Gastrocnemius medialis (tissue), 4 donors: ENCODE measurements around the gene ESAM. TPM values are rescaled to one million over a fixed set of nuclear protein-coding genes. Genes with fewer than 3 reads are reported as not detected.

Experiments
- ATAC-seq, 2 donors: fragments of 150-250 bp; one replicate each; pipeline ENCODE4 v1.9.1; 2016
- DNase-seq, 2 donors: peaks; one replicate each; pipeline ENCODE4 v3.0.0-alpha.2; 2019
- H3K27ac ChIP-seq, 4 donors: fragments of 200-600 bp; sonication (generic); 1 replicate in 1 of 4; 2 replicates in 3 of 4; pipeline ENCODE4 v1.5.1; 2016 to 2018; ENCODE audit warnings: mild to moderate bottlenecking in 2 of 4, moderate library complexity in 1 of 4
- H3K27me3 ChIP-seq, 3 donors: fragments of 200-600 bp; sonication (generic) in 2 of 3; 1 replicate in 1 of 3; 2 replicates in 2 of 3; pipeline versions ENCODE4 v1.5.1 to v1.6.0; 2016 to 2019; ENCODE audit warnings: mild to moderate bottlenecking in 1 of 3, moderate library complexity in 1 of 3
- H3K36me3 ChIP-seq, 2 donors: fragments of 200-600 bp; sonication (generic) in 1 of 2; one replicate each; pipeline ENCODE4 v1.5.1; 2017 to 2018
- H3K4me1 ChIP-seq, 2 donors: fragments of 200-600 bp; sonication (generic) in 1 of 2; one replicate each; pipeline ENCODE4 v1.5.1; 2016 to 2017; ENCODE audit warnings: mild to moderate bottlenecking in 2 of 2
- H3K4me3 ChIP-seq, 4 donors: fragments of 200-600 bp; sonication (generic) in 3 of 4; 1 replicate in 1 of 4; 2 replicates in 3 of 4; pipeline ENCODE4 v1.5.1; 2016 to 2019; ENCODE audit warnings: mild to moderate bottlenecking in 2 of 4
- H3K9me3 ChIP-seq, 3 donors: fragments of 200-600 bp; sonication (generic) in 2 of 3; 1 replicate in 1 of 3; 2 replicates in 2 of 3; pipeline ENCODE4 v1.5.1; 2016 to 2019
- POLR2A ChIP-seq, 2 donors: fragments of 450-650 bp; IDR thresholded peaks; one replicate each; pipeline ENCODE4 v1.6.1; 2017; ENCODE audit warnings: antibody characterized with exemption in 2 of 2, mild to moderate bottlenecking in 2 of 2, moderate library complexity in 2 of 2
- in situ Hi-C, 4 donors: fragments of 200-750 bp; cut with MboI; loops; one replicate each; pipeline versions ENCODE4 v1.15.0 to v1.8.0; 2017; ENCODE audit warnings: low sequenced_read_pairs in 4 of 4
- intact Hi-C: fragments of 100-400 bp; cut with DNase I; formaldehyde crosslinking; loops from one replicate; pipeline ENCODE4 v1.15.1; 2023; ENCODE audit warnings: low total_unique reads
- total RNA-seq, 4 donors: library from RNA; depleted of rRNA; stranded (reverse); fragments of >200 nt; gene quantifications; one replicate each; pipeline versions ENCODE4 v1.1.0 to v1.2.3, GENCODE V29; 2016
- TF ChIP-seq, protein P1 (sequence below), 5 experiments: fragments of 450-650 bp in 3 of 5; fragments of 200-600 bp in 2 of 5; sonication (generic) in 2 of 5; IDR thresholded peaks in 4 of 5; conservative IDR thresholded peaks in 1 of 5; 1 replicate in 4 of 5; 2 replicates in 1 of 5; pipeline ENCODE4 v1.5.1; 2016 to 2019; ENCODE audit warnings: antibody characterized with exemption in 5 of 5, mild to moderate bottlenecking in 3 of 5, moderate library complexity in 3 of 5

The ESAM gene
- total RNA-seq, 4 donors from 2014 or later: 20.0 to 30.1 (median 27.5) TPM

DNA sequence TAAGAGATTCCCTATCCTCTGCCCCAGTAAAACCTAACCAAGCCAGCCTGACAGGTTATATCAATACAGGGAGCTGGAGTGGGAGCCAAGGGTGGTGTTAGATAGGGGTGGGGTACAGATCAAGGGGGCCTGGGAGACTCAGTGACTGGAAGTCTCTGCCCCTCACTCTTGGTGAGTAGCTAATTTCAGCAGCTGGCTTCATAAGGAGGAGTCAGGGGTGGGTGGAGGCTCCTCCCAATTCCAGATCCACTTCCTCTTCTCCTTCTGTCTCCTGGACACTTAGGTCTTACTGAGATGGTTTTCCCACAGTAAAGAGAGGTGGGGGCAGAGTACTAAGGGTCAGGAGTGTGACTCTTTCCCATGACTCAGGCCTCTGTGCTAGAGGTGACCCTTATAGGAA lies 8.9 kb downstream of the ESAM start:
- Histone ChIP-seq H3K27ac (no peak overlapping the region), H3K27me3 (peaks cover 34 to 50% (median 48%) of the 10 kb centered on the region in 3 donors), H3K36me3 (peaks cover 0 to 3% of the 10 kb centered on the region in 2 donors), H3K4me3 (no peak overlapping the region), H3K4me1 (peaks cover 3 to 6% of the 10 kb centered on the region in 2 donors), H3K9me3 (no peaks in the 10 kb centered on the region)
- TF ChIP-seq POLR2A (IDR thresholded peaks at IDR 0.05): no peak
- in situ Hi-C loops (no loop called here), intact Hi-C loops (no loop called here)
- no peak for DNase-seq
- no peak for ATAC-seq

DNA sequence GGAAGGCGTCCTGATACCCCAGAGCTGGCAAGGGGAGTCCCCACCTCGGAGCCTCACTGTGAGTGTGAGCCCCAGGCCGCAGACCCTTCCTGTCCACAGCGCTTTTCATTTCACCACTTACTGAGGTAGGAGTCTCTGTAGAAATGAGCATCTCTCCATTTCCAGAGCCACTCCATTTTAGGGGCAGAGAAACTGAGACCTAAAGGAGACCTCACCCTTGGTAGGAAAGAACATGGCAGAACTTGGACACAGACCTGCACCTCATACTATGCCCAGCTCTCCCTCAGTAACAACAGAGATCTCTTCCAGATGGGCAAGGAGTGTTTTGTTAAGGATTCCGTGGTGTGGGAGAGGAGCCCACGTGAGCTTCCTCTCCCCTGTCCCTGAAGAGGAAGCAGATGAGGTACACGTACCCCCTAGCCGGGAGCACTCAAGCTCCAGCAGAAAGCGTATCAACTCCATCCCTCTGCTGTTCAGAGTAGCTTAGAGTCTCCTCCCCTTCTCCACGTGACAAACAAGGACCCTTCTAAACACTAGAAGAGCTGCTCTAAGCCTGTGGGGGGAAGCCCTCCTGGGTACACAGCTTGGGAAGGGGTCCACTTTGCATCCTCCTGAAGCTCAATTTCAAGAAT lies 9.5 kb downstream of the ESAM start:
- H3K4me1 ChIP-seq: peaks cover 0 to 3% of the 10 kb centered on the region in 2 donors
- no peak for TF ChIP-seq POLR2A (IDR thresholded peaks at IDR 0.05)
- TF ChIP-seq, protein P1, sequence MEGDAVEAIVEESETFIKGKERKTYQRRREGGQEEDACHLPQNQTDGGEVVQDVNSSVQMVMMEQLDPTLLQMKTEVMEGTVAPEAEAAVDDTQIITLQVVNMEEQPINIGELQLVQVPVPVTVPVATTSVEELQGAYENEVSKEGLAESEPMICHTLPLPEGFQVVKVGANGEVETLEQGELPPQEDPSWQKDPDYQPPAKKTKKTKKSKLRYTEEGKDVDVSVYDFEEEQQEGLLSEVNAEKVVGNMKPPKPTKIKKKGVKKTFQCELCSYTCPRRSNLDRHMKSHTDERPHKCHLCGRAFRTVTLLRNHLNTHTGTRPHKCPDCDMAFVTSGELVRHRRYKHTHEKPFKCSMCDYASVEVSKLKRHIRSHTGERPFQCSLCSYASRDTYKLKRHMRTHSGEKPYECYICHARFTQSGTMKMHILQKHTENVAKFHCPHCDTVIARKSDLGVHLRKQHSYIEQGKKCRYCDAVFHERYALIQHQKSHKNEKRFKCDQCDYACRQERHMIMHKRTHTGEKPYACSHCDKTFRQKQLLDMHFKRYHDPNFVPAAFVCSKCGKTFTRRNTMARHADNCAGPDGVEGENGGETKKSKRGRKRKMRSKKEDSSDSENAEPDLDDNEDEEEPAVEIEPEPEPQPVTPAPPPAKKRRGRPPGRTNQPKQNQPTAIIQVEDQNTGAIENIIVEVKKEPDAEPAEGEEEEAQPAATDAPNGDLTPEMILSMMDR (IDR thresholded peaks at IDR 0.05 in 4 of 5, conservative IDR thresholded peaks at IDR 0.05 in 1 of 5): no peak
- no peak overlapping the region for H3K4me3 ChIP-seq
- intact Hi-C loops: no loop called here
- peaks cover 0 to 3% of the 10 kb centered on the region in 2 donors for H3K36me3 ChIP-seq
- ATAC-seq (no peak), DNase-seq (no peak)
- H3K9me3 ChIP-seq: no peaks in the 10 kb centered on the region
- in situ Hi-C loops: no loop called here
- H3K27ac ChIP-seq: no peak overlapping the region
- peaks cover 27 to 50% (median 42%) of the 10 kb centered on the region in 3 donors for H3K27me3 ChIP-seq

DNA sequence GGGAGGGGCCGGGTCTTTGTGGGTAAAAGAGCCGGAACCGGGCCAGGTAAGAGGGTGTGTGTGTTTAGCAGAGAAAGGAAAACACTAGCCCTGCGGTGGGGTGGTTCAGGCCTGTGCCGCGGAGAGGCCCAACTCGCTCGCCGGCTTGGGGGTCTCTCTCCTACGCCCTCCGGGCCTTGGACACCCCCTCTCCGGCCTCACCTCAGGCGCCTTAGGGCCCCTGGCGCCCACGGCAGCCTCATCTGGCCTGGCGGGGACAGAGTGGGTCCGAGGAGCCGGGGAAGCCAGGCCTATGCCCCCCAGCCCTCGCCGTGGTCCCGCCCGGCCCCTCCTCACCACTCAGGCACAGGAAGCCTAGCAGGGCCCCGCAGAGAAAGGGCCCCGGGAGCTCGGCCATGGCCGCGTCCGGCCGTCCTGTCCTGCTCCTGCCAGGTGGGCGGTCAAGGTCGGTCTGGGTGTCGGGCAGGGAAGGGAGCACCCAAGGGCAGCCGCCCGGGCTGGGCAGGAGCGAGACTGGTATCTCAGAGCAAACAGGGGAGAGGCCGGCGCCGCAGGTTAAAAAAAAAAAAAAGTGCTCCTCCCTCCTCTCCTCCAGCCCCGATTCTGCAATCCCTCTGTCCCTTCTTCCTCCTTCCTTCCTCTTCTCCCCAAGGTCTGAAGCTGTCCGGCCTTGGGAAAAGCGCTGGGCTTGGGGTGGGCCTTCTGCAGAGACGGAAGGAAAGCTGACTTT lies 10.2 kb downstream of the ESAM start, which contains the start of gene VSIG2:
TSS of gene VSIG2 (minus strand) at position 515 of the 730 bp plus-strand sequence. CDS start at position 397, 118 bp downstream.
- peaks cover 21 to 50% (median 37%) of the 10 kb centered on the region in 3 donors for H3K27me3 ChIP-seq
- TF ChIP-seq, protein P1 (IDR thresholded peaks at IDR 0.05 in 4 of 5, conservative IDR thresholded peaks at IDR 0.05 in 1 of 5): no peak
- no peak for TF ChIP-seq POLR2A (IDR thresholded peaks at IDR 0.05)
- H3K4me3 ChIP-seq: no peak within 1 kb of the TSS
- peaks cover 0 to 3% of the 10 kb centered on the region in 2 donors for H3K36me3 ChIP-seq
- no peaks in the 10 kb centered on the region for H3K4me1 ChIP-seq
- DNase-seq (no peak), ATAC-seq (no peak)
- no peaks in the 10 kb centered on the region for H3K9me3 ChIP-seq
- in situ Hi-C loops (no loop called here), intact Hi-C loops (no loop called here)
- H3K27ac ChIP-seq: no peak within 1 kb of the TSS

DNA sequence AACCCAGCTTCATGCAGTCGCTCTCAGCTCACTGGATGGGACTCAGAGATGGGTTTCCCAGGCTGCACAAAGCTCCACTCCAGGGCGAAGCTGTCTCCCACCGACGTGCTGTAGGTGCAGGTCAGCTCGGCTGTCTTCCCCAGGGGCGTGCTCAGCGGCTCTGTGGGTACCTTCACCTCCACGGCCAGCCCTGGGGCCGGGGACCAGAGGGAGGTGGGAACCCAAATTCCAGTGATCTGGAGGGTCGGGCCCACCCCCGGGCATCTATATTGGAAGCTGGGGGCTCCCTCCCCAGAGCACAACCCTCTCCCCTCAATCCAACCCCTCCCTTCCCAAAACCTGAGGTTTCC lies 10.7 kb downstream of the ESAM start:
- TF ChIP-seq, protein P1 (IDR thresholded peaks at IDR 0.05 in 4 of 5, conservative IDR thresholded peaks at IDR 0.05 in 1 of 5): no peak
- no peak for TF ChIP-seq POLR2A (IDR thresholded peaks at IDR 0.05)
- Histone ChIP-seq H3K4me3 (no peak overlapping the region), H3K27me3 (peaks cover 23 to 48% (median 37%) of the 10 kb centered on the region in 3 donors), H3K9me3 (no peaks in the 10 kb centered on the region), H3K27ac (no peak overlapping the region), H3K36me3 (peaks cover 0 to 3% of the 10 kb centered on the region in 2 donors), H3K4me1 (peaks cover 0 to 4% of the 10 kb centered on the region in 2 donors)
- intact Hi-C loops: no loop called here
- no peak for ATAC-seq
- no peak for DNase-seq
- in situ Hi-C loops: no loop called here

DNA sequence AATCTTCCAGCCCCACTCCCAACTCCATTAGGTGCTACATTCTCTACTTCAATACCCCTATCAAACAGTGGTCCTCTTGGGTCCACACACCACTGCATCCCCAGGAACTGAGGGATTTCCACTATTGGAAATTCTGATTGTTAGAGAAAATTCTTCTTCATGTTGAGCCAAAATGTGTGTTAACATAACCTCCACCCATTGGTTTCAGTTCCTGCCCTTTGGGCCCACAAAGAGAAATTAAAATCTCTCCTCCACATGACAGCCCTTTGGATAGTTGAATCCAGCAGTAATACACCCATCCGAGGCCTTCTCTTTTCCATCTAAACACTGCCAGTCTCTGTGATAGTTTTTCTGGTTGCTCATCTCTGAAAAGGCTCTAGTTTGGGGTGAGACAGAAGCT lies 12.2 kb downstream of the ESAM start:
- H3K27ac ChIP-seq: no peak overlapping the region
- in situ Hi-C loops: no loop called here

More for the DNA sequence above, 12.2 kb downstream of the ESAM start:
- peaks cover 0 to 12% of the 10 kb centered on the region in 2 donors for H3K4me1 ChIP-seq
- no peak for DNase-seq
- peaks cover 32 to 59% (median 52%) of the 10 kb centered on the region in 3 donors for H3K27me3 ChIP-seq
- ATAC-seq: no peak
- no peaks in the 10 kb centered on the region for H3K9me3 ChIP-seq
- no peak overlapping the region for H3K4me3 ChIP-seq
- TF ChIP-seq, protein P1 (IDR thresholded peaks at IDR 0.05 in 4 of 5, conservative IDR thresholded peaks at IDR 0.05 in 1 of 5): no peak
- no peak for TF ChIP-seq POLR2A (IDR thresholded peaks at IDR 0.05)
- H3K36me3 ChIP-seq: peaks cover 0 to 3% of the 10 kb centered on the region in 2 donors
- intact Hi-C loops: loop anchor here (5.0 kb wide), 1 partner anchor 78 kb away; the partner anchor contains the start of genes SIAE and SPA17
